MV-4-11 (cell line): ENCODE measurements around the gene ITGB7.
"Not testable (repeated sequence)": the region's sequence is repeated elsewhere in the genome, so short reads cannot be mapped to it uniquely, and the experiment has no call there.

Source experiments
- DNase-seq: peaks from one replicate; lab custom pipeline; 2025; lab: John Stamatoyannopoulos, UW

Gene ITGB7

DNA sequence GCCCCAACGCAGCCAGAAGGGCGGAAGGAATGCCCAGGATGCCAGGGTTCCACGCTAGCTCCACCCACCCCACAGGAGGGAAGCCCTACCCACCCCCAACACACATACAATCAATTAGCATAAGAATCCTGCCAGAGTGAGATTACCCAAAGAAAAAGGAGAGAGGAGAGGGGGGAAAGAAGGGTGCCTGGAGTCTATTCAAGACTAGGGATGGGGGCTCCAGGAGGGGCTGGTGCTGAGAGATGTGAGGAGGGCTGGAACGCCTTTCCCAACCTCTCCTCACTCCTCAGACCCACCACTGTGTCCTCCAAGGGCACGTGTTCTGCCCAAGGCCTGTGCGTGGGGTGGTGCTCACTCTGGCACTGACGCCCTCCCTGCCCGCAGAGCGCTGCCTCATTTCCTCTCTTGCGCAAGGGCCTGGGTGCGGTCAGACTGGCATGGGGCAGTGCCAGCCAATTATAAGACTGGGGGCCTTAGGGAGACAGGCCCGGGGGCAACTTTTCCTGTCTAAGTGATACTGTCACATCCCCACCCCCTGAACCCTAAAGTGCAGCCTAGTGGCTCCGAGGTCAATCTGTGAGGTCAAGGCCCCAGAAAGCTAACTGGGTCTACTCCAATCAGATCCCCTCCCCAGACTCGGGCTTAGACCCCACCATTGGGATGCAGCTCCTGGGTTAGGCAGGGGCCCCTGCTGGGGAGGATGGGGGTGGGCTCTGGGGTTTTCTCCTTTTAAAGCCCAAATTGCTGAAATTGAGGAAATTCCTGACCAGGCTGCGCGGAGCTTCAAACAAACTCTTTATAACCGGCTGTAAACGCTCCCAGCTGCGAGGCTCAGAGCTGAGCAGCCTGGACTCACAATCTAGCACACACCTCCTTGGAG is 10.2 kb upstream of the ITGB7 start:
- DNase-seq: peak; percentile 78

DNA sequence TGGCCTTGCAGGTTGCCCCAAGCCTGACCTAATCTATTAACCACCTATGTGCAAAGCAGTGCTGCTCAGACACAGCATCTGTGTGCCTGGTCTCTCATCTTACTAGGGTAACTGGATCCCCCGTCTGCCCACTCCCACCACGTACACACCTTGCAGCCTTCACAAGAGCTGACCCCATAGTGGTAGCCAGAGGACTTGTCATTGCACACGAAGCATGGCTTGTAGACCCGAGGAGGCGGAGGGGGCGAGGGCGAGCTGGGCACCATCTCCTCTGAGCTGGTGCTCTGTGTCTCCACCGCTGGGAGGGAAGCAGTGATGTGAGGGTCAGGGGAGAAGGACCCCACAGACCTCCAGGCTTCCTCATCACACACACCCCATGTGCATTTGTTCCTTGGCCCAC is 8.4 kb upstream of the ITGB7 start:
- DNase-seq: no peak

DNA sequence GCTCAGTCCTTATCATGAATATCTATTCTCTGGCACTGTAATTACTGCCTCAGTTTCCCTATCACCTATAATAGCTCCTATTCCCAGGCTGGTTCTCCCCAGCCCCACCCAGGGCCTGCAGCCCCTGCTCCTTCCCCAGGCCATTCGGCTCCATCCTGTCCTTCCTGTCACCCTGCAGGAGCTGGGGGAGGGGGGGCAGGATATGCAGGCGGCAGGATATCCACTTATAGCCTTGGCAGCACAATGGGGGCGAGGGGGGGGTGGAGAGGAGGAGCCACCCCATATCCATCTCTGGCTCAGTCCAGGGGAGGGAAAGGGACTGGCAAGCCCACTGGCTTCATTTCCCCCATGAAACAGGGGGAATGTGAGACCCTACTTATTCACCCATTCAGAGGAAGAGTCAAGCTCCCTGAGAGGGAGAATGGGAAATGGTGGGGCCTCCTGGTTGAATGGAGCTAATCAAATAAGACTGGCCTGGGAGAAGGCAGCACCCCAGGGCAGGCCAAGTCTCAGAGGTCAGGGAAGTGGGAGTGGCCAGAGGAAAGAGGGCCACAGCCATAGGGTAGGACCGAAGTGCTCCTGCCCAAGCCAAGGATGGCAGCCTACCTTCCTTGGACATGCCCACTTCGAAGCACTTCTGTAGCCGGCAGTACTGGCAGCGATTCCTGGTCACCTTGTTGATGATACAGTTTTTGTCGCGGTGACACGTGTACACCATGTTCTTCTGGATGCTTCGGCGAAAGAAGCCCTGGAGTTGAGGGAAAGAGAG is 7.8 kb upstream of the ITGB7 start:
- DNase-seq: no peak

DNA sequence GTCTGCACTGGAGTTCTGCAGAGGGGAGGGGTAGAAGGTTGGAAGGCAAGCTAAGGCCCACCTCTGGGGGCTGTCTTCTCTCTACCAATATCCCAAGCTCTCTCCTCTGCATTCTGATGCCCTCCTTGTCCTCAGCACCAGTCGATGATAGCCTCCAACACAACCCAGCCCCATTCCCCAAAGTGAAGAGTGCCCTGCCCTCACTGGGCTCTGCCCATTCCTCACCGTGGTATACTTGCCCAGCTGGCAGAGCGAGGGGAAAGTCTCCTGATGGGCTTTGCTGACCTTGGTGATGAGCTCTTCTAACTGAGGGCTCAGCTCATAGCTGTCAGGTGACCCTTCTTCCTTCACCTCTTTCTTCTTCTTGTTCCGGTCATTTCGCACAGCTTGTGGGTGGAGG is 7.2 kb upstream of the ITGB7 start:
- DNase-seq: no peak

DNA sequence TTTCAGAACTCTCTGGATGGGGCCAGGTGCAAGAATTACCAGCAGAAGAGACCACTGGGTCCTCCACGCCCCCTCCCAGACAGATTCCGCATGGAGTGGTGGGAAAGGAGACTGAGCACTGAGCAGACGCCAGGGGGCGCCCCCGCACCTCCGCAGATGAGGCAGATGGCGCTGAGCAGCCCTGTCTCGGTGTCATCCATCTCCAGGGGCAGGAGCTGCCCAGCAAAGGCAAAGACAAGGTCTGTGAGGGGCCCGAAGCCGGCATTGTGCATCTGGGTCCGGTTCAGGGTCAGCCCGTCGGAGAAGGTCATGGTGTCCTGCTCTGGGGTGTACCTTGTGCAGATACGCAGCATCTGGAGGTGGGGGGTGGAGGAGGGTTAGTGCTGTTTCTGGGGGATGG is 6.3 kb upstream of the ITGB7 start:
- peak; percentile 46 for DNase-seq

DNA sequence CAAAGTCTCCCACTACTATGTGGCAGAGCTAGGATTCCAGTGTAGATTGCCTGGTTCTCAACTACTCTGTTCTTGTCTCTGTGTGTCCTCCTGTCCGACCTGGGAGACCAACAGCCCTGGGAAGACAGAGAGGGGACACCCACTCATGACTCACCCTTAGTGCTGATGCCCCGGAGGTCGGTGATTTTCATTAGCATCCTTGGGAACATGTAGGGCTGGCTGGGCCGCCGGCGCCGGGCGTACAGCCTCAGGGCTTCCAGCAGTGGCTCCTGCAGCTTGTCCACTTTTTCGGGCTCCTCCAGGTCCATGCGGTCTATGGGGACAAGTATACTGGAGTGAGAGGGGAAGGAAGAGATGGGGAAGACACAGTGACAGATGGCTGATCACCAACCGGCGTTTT is 5.9 kb upstream of the ITGB7 start:
- no peak for DNase-seq

DNA sequence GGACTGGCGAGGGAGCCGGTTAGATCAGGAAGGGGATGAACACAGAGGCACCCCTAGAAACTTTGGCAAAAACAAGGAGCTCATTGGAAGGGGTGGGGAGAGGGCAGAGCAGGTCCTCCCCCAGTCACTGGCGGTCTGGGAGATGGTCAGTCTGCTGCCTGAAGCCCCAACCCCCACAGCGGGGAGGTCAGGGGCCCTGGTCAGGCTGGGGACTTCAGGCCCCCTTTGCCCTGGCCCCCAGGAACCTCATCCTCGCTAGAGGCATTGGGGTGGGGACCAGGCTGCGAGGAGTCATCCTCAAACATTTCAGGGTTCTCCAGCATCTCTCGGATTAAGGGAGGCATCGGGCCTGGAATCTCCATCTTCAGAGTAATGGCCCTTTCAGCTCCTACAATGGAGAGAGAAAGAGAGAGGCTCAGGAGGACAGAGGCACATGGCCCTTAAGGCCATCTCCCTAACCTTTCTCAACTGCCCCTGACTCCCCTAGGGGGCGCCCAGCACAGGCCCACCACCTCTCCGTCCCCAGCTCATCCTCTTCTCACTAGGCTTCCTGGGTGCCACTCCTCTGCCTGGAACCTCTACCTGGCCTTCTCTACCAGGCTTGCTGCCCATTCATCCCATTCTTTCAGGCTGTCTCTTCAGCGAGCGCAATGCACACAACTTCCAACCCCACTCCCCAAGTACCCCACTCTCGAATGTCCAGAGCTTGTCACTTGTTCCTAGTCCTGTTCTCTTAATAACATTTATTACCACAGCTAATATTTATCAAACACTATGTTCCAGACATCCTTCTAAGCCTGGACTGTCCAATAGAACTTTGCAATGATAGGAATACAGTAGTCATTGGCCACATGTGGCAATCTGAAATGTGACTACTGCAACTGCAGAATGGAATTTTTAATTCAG is 4.7 kb upstream of the ITGB7 start:
- DNase-seq: no peak

DNA sequence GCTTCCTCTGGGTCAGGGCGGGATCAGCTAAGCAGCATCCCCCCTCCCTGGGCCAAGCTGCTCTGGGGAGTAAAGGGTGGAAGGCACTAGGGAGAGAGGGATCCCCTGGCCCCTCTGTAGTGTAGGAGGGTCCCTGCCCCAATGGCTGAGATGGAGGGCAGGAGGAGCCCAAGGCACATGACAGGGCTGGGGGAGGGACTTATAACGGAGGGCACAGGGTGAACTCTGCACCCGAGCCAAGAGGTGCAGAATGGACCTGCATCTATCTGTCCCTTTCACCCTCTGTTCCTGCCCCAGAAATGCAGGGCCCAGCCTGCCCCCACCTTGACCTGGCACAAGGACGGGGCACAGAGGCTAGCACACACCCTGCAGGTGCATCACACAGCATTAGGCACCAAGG is 3.8 kb upstream of the ITGB7 start:
- no peak for DNase-seq

DNA sequence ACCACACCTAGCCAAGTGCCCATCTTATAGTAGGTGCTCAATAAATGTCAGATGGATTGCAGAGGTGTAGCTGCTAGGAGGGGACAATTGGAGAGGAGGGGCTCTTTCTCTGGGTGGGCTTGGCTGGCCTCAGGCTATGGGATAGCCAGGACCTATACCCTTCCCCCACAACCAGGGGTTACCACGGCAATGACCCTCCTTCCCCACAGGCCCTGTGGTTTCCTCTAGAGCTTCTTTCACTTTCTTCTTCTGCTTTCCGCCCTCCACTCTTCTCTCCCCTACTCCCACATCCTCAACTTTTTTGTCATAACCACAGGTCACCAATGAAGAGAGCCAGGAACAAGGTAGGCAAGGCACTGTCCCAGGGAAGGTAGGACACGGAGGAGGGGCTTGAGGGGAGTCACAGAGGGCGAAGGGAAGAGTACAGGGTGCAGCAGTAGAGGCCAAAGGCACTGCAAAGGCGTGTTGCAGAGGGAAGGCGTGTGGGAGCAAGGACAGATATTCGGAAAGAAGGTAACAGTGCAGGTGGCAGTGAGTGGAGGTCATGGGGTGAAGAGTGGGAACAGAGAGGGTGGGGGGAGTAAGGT is 1.9 kb upstream of the ITGB7 start:
- DNase-seq: peak; percentile 87

DNA sequence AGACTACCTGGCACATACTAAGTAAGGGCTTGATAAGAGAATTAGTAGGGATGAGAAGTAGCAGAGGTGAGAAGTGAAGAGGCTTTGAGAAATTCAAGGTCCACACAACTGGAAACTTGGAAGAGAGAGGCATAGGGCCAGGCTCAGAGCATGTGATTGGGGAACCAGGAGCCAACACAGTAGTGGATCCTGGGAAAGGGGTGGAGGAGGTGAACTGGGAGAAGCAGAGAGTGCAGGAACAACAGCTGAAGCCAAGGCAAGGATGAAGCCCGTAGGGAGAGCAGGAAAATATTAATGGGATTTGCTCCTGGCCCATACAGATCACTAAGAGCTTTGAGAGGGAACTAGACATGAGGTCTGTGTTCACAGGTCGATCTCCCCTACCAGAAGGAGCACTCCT is 1.4 kb upstream of the ITGB7 start:
- no peak for DNase-seq

DNA sequence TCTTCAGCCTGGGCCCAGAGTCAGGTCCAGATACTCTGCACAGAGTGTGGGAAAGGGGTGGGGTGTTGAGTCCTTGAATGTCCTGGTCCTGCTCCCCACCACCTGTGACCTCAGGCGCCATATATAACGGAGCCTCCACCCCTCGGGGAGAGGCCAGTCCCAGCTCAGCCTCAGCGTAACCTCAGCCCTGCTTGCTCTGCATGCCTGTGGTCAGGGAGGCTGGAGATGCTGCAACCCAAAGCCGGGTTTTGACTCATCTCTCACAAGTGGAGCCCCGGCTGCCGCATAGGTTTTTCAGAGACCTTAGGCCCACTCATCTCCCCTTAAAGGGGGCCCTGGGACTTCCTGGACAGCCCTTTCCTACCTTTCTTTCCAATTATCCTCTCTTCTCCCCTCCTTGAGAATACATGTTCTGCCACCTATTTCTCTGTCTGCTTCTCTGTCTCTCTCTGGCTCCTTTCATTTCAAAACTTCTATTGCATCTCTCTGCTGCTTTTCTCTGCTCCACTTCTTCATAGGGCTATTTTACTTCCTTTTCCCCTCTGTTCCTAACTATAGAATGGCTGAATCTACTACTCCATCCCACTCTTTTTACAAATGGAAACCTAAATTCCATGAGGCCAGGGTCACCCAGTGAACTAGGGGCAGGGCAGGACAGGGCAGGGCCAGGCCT is 1.2 kb downstream of the ITGB7 start:
- peak; percentile 86 for DNase-seq

DNA sequence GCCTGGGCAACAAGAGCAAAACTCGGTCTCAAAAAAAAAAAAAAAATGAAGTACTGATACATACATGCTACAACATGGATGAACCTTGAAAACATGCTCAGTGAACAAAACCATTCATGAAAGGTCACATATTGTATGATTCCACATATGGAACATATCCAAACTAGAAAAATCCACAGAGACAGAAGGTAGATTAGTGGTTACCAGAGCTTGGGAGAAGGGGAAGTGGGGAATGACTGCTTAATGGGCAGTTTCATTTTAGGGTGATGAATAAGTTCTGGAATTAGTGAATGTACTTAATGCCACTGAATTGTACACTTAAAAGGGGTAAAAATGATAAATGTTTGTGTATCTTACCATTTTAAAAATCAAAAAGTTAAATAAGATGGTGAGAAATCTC is 2.7 kb downstream of the ITGB7 start:
- peak; percentile 84 for DNase-seq

DNA sequence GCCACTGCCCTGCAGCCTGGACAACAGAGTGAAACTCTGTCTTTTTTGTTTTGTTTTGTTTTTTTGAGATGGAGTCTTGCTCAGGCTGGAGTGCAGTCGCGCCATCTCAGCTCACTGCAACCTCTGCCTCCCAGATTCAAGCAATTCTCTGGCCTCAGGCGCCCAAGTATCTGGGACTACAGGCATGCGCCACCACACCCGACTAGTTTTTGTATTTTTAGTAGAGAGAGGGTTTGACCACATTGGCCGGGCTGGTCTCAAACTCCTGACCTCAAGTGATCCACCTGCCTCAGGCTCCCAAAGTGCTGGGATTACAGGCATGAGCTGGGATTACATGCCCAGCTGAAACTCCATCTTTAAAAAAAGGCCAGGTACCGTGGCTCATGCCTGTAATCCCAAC is 4.7 kb downstream of the ITGB7 start:
- DNase-seq: not testable (repeated sequence)

DNA sequence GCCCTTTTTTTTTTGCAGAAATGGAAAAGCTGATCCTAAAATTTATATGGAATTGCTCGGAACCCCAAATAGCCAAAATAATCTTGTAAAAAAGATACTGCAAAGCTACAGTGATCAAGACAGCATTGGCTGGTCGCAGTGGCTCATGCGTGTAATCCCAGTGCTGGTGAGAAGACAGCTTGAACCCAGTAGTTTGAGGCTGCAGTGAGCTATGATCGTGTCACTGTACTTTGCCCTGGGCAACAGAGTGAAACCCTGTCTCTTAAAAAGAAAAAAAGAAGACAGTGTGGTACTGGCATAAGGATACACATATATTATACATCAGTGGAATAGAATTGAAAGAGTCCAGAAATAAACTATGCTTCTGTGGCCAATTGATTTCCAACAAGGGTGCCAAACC is 5.4 kb downstream of the ITGB7 start:
- DNase-seq: no peak

DNA sequence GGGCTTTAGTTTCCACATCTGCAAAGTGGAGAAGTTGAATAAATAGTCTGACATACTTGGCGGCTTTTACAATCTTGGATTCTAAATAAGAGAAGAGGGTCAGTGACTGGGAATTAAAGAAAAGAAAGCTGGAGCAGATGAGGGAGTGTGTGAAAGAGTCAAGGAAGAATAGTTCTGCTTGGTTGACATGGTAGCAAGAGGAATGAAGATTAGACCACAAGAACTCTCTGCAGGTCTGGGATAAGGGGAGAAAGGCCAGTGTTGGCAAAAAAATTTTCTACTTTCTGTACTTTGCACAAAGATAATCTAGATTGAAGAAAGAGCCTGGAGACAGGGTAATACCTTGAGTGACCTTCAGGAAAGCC is 5.9 kb downstream of the ITGB7 start:
- no peak for DNase-seq

DNA sequence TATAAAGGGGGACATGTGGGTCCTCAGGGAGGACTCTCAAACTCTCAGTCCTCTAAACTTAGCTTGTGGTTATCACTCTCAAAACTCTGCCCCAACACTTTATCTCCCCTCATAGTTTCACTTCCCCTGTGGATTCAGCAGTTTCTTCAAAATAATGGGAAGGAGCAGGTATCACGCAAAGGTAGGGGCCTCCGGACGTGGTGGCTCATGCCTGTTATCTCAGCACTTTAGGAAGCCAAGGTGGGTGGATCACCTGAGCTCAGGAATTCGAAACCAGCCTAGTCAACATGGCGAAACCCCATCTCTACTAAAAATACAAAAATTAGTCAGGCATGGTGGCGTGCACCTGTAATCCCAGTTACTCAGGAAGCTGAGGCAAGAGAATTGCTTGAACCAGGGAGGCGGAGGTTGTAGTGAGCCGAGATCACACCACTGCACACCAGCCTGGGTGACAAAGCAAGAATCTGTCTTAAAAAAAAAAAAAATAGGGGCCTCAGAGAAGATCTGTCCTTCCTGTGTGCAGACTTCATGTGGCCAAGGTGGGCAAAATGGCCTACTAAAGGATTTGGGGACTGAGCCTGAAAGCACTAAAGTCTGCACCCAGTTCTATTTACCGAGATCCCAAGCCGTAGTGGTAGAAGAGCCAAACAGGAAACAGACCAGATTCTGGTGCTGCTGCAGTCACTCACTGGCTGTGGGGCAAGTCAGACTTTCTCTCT is 6.4 kb downstream of the ITGB7 start:
- DNase-seq: peak; percentile 80

DNA sequence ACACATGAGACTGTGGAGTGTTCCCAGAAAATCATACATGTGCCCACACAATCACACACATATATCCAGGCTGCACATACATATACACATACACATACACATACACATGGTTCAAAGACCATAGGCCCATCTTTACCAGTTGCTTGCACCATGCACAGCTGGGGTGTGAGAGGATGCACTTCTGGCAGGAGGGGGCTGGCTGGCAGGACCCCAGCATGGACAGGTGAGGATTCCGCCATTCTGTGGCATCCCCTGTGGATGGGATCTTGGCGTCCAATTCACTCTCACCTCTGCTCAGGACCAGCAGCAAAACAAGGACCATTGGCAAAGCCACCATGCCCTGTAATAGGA is 7.0 kb downstream of the ITGB7 start:
- no peak for DNase-seq

DNA sequence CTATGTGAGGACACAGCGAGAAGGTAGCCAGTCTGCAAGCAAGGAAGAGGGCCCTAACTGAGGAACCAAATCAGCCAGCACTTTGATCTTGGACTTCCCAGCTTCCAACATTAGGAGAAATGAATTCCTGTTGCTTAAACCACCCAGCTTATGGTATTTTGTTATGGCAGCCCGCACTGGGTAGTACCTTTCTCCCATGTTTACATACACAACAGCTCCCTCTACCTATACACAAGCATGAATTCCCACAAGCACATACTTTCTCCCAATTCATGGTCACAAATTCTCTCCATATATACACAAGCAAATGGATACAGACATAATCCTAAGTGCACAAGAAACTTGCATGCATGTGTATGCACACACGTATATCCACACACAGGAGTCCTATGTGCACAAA is 7.4 kb downstream of the ITGB7 start:
- no peak for DNase-seq

DNA sequence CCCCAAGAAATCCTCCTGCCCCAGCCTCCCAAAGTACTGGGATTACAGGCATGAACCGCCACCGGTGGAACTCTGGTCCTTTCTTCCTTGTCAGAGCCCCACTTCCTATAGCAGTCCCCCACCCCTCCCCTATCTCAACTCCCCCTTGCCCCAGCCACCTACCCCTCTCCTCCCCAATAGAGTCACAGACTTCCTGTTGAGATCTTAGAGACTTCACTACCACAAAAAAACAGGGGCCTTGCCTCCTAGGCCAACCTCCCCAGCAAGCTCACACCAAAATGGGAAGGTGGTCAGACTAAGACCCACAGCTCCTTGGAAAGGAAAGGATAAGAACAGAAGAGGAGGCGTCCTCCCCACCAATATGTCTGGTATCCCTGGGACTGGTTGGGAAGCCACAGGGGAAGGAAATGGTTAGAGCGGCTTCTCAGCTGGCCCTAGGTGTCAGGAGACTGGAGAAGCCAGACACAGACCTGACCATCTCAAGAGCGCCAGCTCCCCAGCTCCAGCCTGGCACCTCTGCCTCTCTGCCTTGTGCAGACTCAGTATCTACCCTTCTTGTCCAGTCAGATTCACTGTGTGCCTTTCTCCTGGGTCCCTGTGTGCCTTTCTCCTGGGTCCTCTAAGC is 8.5 kb downstream of the ITGB7 start:
- peak; percentile 6 for DNase-seq

DNA sequence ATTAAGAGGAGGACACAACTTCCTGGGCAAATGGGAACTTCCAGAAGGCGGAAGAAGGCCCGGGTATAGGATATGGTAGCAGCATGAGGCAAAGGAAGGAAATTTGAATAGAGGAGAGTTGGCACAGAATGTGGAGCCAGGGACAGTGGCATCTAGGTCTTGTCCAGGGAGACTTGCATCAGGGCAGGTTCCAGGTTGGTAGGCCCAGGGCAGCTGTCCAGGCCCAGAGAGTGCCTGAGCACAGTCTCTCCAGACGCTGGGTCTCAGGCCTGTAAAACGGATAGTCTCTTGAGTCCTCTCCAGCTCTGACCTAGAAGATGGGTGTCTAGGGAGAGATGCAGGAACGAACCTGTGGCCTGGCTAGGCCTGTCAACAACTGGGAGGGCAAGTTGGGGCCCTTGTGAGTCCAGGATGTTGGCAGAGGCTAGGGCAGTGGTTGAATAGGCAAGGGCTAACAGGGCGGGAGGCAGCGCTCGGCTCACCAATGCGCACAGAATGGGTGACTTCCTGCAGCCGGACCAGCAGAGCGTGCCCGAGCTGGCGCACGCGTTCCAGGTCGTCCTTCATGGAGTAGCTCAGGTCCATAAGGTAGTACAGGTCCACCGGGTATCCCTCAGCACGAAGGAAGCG is 9.9 kb downstream of the ITGB7 start:
- no peak for DNase-seq
